ENCODE data around the gene ARRDC3.
"Not testable (repeated sequence)": the region's sequence is repeated elsewhere in the genome, so short reads cannot be mapped to it uniquely, and the experiment has no call there.

Gene ARRDC3

GRCh38 chr5:91362935-91363334 is 20.2 kb downstream of the ARRDC3 start:
- DNase-seq (ENCODE audit: extremely low read depth, low read depth), result no peak
- TF ChIP-seq CTCF (IDR thresholded peaks at IDR 0.05; ENCODE audit: low read depth, low read length, missing control alignments), result no peak
- no peak overlapping the region for H3K4me3 ChIP-seq (replicated peaks; ENCODE audit: low read depth, low read length)

- no peak overlapping the region for H3K4me3 ChIP-seq (replicated peaks; ENCODE audit: low read depth, low read length)
- TF ChIP-seq CTCF (IDR thresholded peaks at IDR 0.05; ENCODE audit: low read depth, low read length, missing control alignments), result no peak
- no peak for DNase-seq (ENCODE audit: extremely low read depth, low read depth)
Measured at GRCh38 chr5:91361790-91362189, 21.3 kb downstream of the ARRDC3 start.

GRCh38 chr5:91361055-91361701 is 21.9 kb downstream of the ARRDC3 start:
- DNase-seq (ENCODE audit: extremely low read depth, low read depth), result no peak
- H3K4me3 ChIP-seq (replicated peaks; ENCODE audit: low read depth, low read length), result no peak overlapping the region
- no peak for TF ChIP-seq CTCF (IDR thresholded peaks at IDR 0.05; ENCODE audit: low read depth, low read length, missing control alignments)

- H3K4me3 ChIP-seq (replicated peaks; ENCODE audit: low read depth, low read length), result no peak overlapping the region
- no peak for DNase-seq (ENCODE audit: extremely low read depth, low read depth)
- TF ChIP-seq CTCF (IDR thresholded peaks at IDR 0.05; ENCODE audit: low read depth, low read length, missing control alignments), result no peak
Measured at GRCh38 chr5:91359962-91360609, 23.0 kb downstream of the ARRDC3 start.

- no peak overlapping the region for H3K4me3 ChIP-seq (replicated peaks; ENCODE audit: low read depth, low read length)
- no peak for DNase-seq (ENCODE audit: extremely low read depth, low read depth)
- TF ChIP-seq CTCF (IDR thresholded peaks at IDR 0.05; ENCODE audit: low read depth, low read length, missing control alignments), result no peak
Measured at GRCh38 chr5:91357806-91358205, 25.3 kb downstream of the ARRDC3 start.

- no peak overlapping the region for H3K4me3 ChIP-seq (replicated peaks; ENCODE audit: low read depth, low read length)
- TF ChIP-seq CTCF (IDR thresholded peaks at IDR 0.05; ENCODE audit: low read depth, low read length, missing control alignments), result no peak
- no peak for DNase-seq (ENCODE audit: extremely low read depth, low read depth)
Measured at GRCh38 chr5:91357012-91357634, 26.0 kb downstream of the ARRDC3 start.

GRCh38 chr5:91354867-91355266 is 28.2 kb downstream of the ARRDC3 start:
- DNase-seq (ENCODE audit: extremely low read depth, low read depth); H3K4me3 ChIP-seq (replicated peaks; ENCODE audit: low read depth, low read length): not testable (repeated sequence)

Measured in HFF-Myc (cell line).